DND-41 (cell line): ENCODE results near the gene MYRIP.

ENCODE experiments used
- CTCF ChIP-seq: IDR thresholded peaks from 2 replicates; pipeline ENCODE4 v1.5.1; 2012; ENCODE audit warnings: borderline replicate concordance, low read length, moderate library complexity, mild to moderate bottlenecking; ENCODE audit not compliant: poor library complexity, severe bottlenecking; ENCODE audit errors: extremely low read depth
- EZH2 ChIP-seq: IDR thresholded peaks from 3 replicates; pipeline ENCODE4 v1.6.1; 2012; ENCODE audit warnings: borderline replicate concordance, low read depth, mild to moderate bottlenecking, moderate library complexity, low read length, inconsistent platforms; ENCODE audit not compliant: severe bottlenecking

- no peak for TF ChIP-seq CTCF
- no peak for TF ChIP-seq EZH2
Observed at GRCh38 chr3:40173227-40173721, 363.9 kb downstream of the MYRIP start.
